ENCODE data around the gene TRAPPC5. TPM values are rescaled to one million over a fixed set of nuclear protein-coding genes. Genes with fewer than 3 reads are reported as not detected.

TRAPPC5 gene
- total RNA-seq, 1 experiment from 2014 or later: 124 TPM

DNA sequence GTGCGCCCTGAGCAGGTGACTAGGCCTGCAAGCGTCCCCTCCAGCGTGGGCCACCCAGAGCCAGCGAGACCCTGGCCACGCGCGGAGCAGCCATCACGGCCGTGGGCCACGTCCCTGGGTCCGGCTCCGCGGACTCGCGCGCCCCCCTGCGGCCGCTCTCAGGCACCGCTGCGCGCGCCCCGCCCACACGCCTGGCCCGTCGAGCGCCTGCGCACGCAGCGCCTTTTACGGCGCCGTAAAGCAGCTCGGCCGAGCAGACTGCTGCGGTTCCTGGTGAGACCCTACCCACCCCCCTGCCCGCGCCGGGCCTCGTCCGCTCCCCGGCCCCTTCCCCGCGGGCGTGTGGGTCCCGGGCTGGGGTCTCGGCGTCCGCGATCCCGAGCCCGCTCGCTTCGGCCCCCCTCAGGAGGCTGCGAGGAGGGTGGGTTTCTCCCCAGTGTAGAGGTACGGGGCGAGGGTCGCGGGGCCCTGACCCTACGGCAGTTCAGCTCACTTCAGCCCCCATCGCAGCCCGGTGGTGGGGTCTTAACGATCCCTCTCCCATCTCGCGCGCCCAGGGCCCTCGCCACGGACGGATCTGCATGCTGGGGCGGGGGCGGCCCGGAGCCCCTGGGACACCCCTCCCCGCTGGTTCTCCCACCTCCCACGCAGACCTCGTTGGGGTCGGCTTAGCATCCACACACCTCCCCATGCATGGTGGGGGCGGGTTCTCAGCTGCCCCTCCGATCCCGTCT is at the start of gene TRAPPC5 (continued):
- TF ChIP-seq, protein P1, sequence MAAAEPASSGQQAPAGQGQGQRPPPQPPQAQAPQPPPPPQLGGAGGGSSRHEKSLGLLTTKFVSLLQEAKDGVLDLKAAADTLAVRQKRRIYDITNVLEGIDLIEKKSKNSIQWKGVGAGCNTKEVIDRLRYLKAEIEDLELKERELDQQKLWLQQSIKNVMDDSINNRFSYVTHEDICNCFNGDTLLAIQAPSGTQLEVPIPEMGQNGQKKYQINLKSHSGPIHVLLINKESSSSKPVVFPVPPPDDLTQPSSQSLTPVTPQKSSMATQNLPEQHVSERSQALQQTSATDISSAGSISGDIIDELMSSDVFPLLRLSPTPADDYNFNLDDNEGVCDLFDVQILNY (CRISPR knock-in tag; IDR thresholded peaks at IDR 0.05): peak; percentile 82
- TF ChIP-seq NFYB (CRISPR knock-in tag; conservative IDR thresholded peaks at IDR 0.05; ENCODE audit: low read depth) (no peak), ETV6 (CRISPR knock-in tag; IDR thresholded peaks at IDR 0.05) (peak; percentile 73), JAZF1 (CRISPR knock-in tag; IDR thresholded peaks at IDR 0.05) (no peak), ZNF671 (CRISPR knock-in tag; IDR thresholded peaks at IDR 0.05) (no peak), TEAD1 (CRISPR knock-in tag; IDR thresholded peaks at IDR 0.05) (peak; percentile 48; the same call in 1 of the 2 replicates), MXD4 (CRISPR knock-in tag; IDR thresholded peaks at IDR 0.05; ENCODE audit: borderline replicate concordance) (no peak), ZNF416 (CRISPR knock-in tag; IDR thresholded peaks at IDR 0.05) (no peak), FOXK1 (CRISPR knock-in tag; IDR thresholded peaks at IDR 0.05) (peak; percentile 68), RELA (CRISPR knock-in tag; IDR thresholded peaks at IDR 0.05; ENCODE audit: borderline replicate concordance) (no peak), ZNF232 (CRISPR knock-in tag; IDR thresholded peaks at IDR 0.05) (no peak), JUN (CRISPR knock-in tag; IDR thresholded peaks at IDR 0.05) (no peak), ZNF121 (CRISPR knock-in tag; IDR thresholded peaks at IDR 0.05) (no peak; the same call in 1 of the 2 replicates), ZNF317 (CRISPR knock-in tag; IDR thresholded peaks at IDR 0.05; ENCODE audit: borderline replicate concordance, low read depth) (no peak), GTF2I (CRISPR knock-in tag; conservative IDR thresholded peaks at IDR 0.05) (no peak), SP1 (CRISPR knock-in tag; conservative IDR thresholded peaks at IDR 0.05) (peak; percentile 94), NR1H2 (CRISPR knock-in tag; IDR thresholded peaks at IDR 0.05) (no peak), KAT7 (CRISPR knock-in tag; IDR thresholded peaks at IDR 0.05; ENCODE audit: borderline replicate concordance) (0 out of 2 replicates have a peak, but pooled peaks have one; percentile 37), PRRX2 (CRISPR knock-in tag; IDR thresholded peaks at IDR 0.05) (no peak), TP53 (CRISPR knock-in tag; IDR thresholded peaks at IDR 0.05) (peak; percentile 33; the same call in 1 of the 2 replicates)
- TF ChIP-seq, protein P2, sequence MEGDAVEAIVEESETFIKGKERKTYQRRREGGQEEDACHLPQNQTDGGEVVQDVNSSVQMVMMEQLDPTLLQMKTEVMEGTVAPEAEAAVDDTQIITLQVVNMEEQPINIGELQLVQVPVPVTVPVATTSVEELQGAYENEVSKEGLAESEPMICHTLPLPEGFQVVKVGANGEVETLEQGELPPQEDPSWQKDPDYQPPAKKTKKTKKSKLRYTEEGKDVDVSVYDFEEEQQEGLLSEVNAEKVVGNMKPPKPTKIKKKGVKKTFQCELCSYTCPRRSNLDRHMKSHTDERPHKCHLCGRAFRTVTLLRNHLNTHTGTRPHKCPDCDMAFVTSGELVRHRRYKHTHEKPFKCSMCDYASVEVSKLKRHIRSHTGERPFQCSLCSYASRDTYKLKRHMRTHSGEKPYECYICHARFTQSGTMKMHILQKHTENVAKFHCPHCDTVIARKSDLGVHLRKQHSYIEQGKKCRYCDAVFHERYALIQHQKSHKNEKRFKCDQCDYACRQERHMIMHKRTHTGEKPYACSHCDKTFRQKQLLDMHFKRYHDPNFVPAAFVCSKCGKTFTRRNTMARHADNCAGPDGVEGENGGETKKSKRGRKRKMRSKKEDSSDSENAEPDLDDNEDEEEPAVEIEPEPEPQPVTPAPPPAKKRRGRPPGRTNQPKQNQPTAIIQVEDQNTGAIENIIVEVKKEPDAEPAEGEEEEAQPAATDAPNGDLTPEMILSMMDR (IDR thresholded peaks at IDR 0.05): peak; percentile 82
- TF ChIP-seq, protein P3, sequence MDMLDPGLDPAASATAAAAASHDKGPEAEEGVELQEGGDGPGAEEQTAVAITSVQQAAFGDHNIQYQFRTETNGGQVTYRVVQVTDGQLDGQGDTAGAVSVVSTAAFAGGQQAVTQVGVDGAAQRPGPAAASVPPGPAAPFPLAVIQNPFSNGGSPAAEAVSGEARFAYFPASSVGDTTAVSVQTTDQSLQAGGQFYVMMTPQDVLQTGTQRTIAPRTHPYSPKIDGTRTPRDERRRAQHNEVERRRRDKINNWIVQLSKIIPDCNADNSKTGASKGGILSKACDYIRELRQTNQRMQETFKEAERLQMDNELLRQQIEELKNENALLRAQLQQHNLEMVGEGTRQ (CRISPR knock-in tag; IDR thresholded peaks at IDR 0.05): no peak; the same call in 1 of the 2 replicates
- TF ChIP-seq, protein P4, sequence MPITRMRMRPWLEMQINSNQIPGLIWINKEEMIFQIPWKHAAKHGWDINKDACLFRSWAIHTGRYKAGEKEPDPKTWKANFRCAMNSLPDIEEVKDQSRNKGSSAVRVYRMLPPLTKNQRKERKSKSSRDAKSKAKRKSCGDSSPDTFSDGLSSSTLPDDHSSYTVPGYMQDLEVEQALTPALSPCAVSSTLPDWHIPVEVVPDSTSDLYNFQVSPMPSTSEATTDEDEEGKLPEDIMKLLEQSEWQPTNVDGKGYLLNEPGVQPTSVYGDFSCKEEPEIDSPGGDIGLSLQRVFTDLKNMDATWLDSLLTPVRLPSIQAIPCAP (CRISPR knock-in tag; IDR thresholded peaks at IDR 0.05): no peak
- TF ChIP-seq, protein P5, sequence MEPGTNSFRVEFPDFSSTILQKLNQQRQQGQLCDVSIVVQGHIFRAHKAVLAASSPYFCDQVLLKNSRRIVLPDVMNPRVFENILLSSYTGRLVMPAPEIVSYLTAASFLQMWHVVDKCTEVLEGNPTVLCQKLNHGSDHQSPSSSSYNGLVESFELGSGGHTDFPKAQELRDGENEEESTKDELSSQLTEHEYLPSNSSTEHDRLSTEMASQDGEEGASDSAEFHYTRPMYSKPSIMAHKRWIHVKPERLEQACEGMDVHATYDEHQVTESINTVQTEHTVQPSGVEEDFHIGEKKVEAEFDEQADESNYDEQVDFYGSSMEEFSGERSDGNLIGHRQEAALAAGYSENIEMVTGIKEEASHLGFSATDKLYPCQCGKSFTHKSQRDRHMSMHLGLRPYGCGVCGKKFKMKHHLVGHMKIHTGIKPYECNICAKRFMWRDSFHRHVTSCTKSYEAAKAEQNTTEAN (CRISPR knock-in tag; IDR thresholded peaks at IDR 0.05): no peak
- TF ChIP-seq, protein P6, sequence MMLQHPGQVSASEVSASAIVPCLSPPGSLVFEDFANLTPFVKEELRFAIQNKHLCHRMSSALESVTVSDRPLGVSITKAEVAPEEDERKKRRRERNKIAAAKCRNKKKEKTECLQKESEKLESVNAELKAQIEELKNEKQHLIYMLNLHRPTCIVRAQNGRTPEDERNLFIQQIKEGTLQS (CRISPR knock-in tag; conservative IDR thresholded peaks at IDR 0.05): no peak
- TF ChIP-seq, protein P7, sequence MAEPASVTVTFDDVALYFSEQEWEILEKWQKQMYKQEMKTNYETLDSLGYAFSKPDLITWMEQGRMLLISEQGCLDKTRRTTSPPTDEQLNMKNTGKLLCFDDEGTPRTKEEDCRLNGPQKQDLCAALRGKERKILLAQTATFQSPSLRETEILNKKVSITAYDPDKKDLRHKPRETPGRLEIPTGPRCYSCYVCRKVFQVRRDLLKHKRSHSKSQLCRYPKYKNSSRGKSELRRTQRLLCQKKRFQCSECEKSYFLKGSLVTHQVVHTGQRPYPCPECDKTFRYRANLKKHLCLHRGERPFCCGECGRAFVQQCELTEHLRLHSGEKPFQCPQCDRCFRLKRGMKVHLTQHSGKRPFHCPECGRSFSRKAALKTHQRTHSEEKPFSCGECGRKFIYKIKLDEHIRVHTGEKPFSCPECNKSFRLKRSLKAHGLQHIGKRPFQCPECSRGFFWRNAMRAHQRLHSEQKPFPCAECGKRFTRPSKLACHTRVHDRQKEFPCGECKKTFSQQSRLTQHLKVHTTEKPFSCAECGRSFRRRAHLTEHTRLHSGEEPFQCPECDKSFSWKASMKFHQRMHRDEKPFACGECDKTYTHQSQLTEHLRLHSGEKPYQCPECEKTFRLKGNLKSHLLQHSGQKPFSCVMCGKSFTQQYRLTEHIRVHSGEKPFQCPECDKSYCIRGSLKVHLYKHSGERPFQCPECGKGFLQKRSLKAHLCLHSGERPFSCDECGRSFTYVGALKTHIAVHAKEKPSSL (CRISPR knock-in tag; conservative IDR thresholded peaks at IDR 0.05): no peak
- TF ChIP-seq, protein P8, sequence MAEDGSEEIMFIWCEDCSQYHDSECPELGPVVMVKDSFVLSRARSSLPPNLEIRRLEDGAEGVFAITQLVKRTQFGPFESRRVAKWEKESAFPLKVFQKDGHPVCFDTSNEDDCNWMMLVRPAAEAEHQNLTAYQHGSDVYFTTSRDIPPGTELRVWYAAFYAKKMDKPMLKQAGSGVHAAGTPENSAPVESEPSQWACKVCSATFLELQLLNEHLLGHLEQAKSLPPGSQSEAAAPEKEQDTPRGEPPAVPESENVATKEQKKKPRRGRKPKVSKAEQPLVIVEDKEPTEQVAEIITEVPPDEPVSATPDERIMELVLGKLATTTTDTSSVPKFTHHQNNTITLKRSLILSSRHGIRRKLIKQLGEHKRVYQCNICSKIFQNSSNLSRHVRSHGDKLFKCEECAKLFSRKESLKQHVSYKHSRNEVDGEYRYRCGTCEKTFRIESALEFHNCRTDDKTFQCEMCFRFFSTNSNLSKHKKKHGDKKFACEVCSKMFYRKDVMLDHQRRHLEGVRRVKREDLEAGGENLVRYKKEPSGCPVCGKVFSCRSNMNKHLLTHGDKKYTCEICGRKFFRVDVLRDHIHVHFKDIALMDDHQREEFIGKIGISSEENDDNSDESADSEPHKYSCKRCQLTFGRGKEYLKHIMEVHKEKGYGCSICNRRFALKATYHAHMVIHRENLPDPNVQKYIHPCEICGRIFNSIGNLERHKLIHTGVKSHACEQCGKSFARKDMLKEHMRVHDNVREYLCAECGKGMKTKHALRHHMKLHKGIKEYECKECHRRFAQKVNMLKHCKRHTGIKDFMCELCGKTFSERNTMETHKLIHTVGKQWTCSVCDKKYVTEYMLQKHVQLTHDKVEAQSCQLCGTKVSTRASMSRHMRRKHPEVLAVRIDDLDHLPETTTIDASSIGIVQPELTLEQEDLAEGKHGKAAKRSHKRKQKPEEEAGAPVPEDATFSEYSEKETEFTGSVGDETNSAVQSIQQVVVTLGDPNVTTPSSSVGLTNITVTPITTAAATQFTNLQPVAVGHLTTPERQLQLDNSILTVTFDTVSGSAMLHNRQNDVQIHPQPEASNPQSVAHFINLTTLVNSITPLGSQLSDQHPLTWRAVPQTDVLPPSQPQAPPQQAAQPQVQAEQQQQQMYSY (CRISPR knock-in tag; IDR thresholded peaks at IDR 0.05): no peak
- TF ChIP-seq, protein P9, sequence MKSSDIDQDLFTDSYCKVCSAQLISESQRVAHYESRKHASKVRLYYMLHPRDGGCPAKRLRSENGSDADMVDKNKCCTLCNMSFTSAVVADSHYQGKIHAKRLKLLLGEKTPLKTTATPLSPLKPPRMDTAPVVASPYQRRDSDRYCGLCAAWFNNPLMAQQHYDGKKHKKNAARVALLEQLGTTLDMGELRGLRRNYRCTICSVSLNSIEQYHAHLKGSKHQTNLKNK (CRISPR knock-in tag; IDR thresholded peaks at IDR 0.05): no peak
